GM12892 (cell line): ENCODE measurements around the gene SLC25A26.

ENCODE experiments used
- POLR2A ChIP-seq: IDR thresholded peaks from 2 replicates; pipeline ENCODE4 v1.6.1; 2011; ENCODE audit warnings: low read depth, low read length, control low read depth
- TAF1 ChIP-seq: IDR thresholded peaks from 2 replicates; pipeline ENCODE4 v1.6.1; 2011; ENCODE audit warnings: low read depth, mild to moderate bottlenecking, control low read depth, low read length, borderline replicate concordance

DNA sequence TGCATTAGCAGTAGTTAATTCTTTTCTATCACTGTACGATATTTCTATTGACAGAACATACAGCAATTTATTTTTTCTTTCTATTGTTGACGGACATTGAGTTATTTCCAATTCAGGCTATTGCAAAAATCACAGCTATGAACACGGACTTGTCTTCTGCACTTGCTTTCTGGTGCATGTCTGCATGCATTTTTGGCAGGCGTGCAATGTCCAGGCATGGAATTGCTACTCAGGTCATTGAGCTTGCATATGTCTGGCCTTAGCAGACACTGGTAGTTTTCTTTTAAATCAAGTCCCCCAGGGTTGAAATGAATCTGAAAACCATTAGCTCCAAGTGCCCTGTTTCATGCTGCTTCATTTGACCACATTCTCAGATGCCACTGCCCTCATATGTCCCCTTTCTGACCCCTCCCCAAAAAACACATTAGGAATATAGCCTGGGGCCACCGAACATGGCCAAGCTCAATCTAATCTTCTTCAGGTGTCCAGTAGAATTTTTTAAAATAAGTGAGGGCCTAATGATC lies 207.2 kb downstream of the SLC25A26 start:
- TF ChIP-seq POLR2A = no peak
- no peak for TF ChIP-seq TAF1
